NCI-H2029 (cell line): ENCODE data around the gene TAOK3.
"Not testable (repeated sequence)": the region's sequence is repeated elsewhere in the genome, so short reads cannot be mapped to it uniquely, and the experiment has no call there.

Experiments used
- DNase-seq: peaks from one replicate; lab custom pipeline; 2025; lab: John Stamatoyannopoulos, UW

TAOK3 gene

DNA sequence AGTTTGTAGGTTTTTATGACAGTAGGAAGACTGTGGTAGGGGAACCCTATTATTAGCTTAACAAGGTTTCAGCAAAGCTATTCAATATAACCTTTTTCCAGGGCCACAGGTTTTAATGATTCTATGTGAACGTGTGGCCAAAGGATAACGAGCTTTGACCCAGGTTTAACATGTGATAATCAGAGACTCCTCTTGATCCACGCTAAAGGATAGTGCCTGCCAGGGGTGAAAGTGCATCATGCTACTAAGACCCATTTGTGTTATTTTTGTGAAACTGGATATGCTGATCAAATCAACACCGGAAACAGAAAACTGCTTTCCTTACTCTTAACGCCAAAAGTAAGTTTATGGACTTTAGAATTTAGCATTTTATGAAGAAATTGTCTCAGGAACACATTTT is 909 bp upstream of the TAOK3 start:
- DNase-seq = no peak

GRCh38 chr12:118371321-118372282 is 1.1 kb downstream of the TAOK3 start:
- DNase-seq = no peak

DNA sequence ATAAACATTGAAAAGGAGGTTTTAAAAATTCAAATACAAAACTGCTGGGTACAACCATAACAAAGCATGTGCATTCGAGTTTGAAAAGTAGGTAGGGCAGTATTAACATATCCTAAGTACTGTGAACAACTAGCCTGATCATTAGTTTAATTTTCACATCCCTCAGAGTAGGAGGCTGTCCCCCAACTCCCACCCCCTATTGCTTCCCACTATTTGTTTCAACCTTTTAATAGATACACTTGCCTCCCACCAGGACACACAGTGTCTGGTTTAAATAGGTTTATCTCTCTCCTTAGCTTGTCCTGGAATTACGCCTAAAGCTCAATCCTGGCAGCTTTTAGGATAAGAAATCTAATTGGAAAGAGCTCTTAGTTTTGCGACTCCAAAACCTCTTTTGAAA is 2.1 kb downstream of the TAOK3 start:
- no peak for DNase-seq

- DNase-seq = no peak
Measured at GRCh38 chr12:118368821-118369220, 3.9 kb downstream of the TAOK3 start.

- no peak for DNase-seq
Measured at GRCh38 chr12:118361889-118362288, 10.8 kb downstream of the TAOK3 start.

- no peak for DNase-seq
Measured at GRCh38 chr12:118361092-118361404, 11.7 kb downstream of the TAOK3 start.

- DNase-seq = no peak
Measured at GRCh38 chr12:118359541-118359915, 13.2 kb downstream of the TAOK3 start.

DNA sequence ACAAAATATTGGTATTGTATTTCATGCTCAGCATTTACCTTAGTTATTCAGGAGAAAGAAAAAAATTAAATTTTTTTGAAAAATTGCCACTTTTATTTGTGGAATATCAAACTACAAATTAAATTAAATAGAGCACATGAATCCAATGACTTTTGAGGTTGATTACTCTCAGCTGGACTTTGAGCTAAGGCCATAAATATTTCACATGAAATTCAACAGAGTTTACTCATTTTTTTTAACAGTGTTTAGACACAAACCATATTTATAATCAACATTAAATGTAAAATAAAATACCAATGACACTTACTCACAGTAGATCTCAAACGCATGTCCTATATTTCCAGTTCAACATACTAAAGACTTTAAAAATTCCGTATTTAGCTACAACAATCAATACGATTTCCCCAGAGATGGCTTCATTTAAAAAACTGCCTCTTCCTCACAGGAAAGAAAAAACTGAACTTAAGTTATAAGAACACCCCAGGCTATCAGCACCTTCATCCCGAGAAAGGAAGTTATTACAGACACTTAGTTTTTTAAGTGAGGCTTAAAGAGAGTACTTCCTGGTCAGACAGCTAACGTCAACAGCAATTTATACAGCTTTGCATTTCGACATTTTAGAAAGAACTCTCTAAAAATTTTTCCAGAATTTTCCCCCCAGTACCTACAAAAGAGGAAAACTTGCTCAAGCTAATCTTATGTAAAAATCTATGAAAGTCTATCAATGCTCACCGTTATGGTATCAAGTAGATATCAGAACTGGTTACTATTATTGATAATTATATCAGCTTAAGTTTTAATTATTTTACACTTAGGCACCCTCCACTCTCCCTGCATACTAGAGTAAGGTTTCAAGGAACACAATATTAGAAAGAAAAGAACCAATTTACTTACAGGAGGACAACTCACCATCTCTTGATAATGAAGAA is 13.8 kb downstream of the TAOK3 start:
- DNase-seq = no peak

- DNase-seq = no peak
Measured at GRCh38 chr12:118358008-118358359, 14.7 kb downstream of the TAOK3 start.

DNA sequence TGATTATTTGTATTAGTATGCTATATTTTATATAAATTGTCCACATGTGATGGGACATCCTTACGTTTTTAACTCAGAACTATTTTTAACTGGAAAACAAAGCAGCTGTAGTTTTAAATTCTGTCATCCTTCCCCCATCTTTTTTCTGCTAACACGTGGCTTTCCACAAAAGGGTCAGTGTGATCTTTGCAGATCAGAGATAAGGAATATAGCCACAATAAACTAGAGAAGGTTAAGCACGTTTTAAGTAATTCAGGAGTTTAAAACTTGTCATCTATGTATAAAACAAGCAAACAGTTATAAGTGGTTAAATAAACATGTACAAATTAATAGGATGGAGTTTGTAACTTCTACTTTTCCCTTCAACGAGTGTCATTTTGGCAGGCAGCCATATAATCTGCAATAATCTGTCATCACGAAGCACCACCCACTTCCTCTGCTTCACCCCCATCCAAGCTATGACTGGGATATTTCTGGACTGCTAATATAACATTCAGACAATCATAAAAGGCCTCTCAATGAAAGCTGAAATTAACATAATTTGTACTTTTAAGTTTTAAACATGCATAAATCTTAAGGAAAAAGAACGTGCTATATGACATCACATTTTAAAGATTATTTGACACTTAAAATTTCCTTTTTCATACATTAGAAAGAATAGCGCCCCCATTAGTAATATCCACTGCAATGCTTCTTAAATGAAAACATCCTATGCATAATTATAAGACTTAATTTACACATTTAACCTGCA is 15.3 kb downstream of the TAOK3 start:
- no peak for DNase-seq

DNA sequence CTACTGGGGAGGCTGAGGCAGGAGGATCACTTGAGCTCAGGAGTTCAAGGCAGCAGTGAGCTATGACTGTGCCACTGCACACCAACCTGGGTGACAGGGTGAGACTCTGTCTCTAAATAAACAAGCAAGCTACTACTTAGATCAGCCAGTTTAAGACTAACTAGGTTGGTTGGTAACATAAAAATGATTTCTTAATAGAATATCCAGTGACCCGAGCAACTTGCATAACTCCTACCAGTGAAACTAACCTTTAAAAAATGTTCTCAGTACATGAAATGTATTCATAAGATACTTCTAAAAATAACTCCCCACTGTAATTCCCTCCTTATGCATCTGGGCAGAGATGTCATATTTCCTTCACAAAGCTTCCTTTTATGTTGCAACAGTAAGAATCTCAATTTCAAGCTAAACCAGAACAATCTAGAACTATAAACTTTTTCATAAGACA is 15.9 kb downstream of the TAOK3 start:
- DNase-seq = no peak

GRCh38 chr12:118355843-118356242 is 16.9 kb downstream of the TAOK3 start:
- no peak for DNase-seq

GRCh38 chr12:118354903-118355302 is 17.8 kb downstream of the TAOK3 start:
- DNase-seq = no peak

GRCh38 chr12:118354503-118354902 is 18.2 kb downstream of the TAOK3 start:
- not testable (repeated sequence) for DNase-seq

GRCh38 chr12:118353721-118354120 is 19.0 kb downstream of the TAOK3 start:
- DNase-seq = no peak

DNA sequence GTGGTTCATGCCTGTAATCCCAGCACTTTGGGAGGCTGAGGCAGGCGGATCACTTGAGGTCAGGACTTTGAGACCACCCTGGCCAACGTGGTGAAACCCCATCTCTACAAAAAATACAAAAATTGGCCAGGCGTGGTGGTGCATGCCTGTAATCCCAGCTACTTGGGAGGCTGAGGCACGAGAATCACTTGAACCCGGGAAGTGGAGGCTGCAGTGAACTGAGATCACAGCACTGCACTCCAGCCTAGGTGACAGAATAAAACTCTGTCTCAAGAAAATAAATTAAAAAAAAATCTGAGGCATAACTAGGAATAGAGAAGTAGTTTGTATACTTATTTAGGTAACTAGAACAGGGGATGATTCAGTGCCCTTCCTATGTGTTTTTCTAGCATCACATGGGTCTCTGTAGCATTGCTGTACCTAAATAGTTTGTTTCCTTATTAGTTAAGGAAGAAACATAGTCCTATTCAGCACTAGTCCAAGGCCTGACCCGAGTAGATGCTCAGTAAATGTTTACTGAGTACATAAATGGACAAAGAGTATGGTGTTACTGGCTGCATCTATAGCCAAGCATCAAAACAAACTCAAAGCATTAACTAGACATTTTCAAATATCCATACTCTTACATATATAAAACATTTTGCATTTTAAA is 21.7 kb downstream of the TAOK3 start:
- no peak for DNase-seq

- no peak for DNase-seq
Measured at GRCh38 chr12:118347916-118348315, 24.8 kb downstream of the TAOK3 start.

DNA sequence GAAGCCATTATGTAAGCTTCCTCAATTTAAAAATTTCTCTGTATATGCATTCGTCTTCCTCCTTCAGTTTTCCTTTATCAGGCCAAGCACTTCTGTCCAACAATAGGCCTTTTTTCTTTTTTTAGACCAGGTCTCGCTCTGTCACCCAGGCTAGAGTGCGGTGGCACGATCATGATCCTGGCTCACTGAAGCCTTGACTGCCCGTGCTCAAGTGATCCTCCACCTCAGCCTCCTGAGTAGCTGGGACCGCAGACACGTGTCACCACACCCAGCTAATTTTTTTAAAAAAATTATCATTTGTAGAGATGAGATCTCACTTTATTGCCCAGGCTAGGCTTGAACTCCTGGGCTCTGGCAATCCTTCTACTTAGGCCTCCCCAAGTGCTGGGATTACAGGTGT is 25.8 kb downstream of the TAOK3 start:
- DNase-seq = no peak

GRCh38 chr12:118345355-118345754 is 27.4 kb downstream of the TAOK3 start:
- no peak for DNase-seq

- DNase-seq = no peak
Measured at GRCh38 chr12:118344829-118345228, 27.9 kb downstream of the TAOK3 start.

DNA sequence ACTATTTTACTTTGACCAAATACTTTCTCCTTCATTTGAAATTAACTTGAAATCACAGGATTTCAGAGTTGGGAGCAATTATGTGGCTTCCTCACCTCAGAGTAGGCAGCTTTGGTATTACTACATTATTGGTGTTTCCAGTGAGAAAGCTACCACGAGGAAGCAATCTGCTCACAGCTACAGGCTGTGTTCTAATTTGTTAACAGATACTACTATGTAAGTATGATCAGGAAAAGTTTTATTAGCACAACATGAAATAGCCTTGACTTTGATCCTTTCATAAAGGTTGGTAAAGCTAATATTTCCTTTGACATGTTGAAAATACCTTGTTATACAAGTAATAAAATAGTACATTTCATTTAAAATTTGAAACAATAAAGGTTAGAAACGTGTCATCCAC is 30.6 kb downstream of the TAOK3 start:
- no peak for DNase-seq
